Activated CD4-positive, alpha-beta memory T cell treated with anti-CD3 and anti-CD28 coated beads for 36 hours (primary cell): ENCODE data around the gene PCNX1. TPM values are rescaled to one million over a fixed set of nuclear protein-coding genes. Genes with fewer than 3 reads are reported as not detected.
A peak's percentile ranks its signal among the peaks of the same experiment; 100 is the strongest.

Experiments
- CTCF ChIA-PET: fragments of 350-600 bp; sonication (Branson Sonifier 250); formaldehyde crosslinking; loops from one replicate; lab custom pipeline; 2021; ENCODE audit warnings: antibody characterized with exemption, inconsistent platforms; lab: Charles Lee
- POLR2A ChIA-PET: fragments of 350-600 bp; sonication (Branson Sonifier 250); formaldehyde crosslinking; loops from one replicate; lab custom pipeline; 2021; ENCODE audit warnings: antibody characterized with exemption; lab: Charles Lee
- DNase-seq: peaks from one replicate; pipeline ENCODE4 v3.0.0-alpha.2; 2020
- H3K27ac Mint-ChIP-seq: one replicate; pipeline ENCODE4 v1.8.0; 2021; ENCODE audit warnings: mixed read lengths
- H3K27me3 Mint-ChIP-seq: one replicate; pipeline ENCODE4 v1.8.0; 2021; ENCODE audit warnings: mixed read lengths
- H3K36me3 Mint-ChIP-seq: one replicate; pipeline ENCODE4 v1.8.0; 2021; ENCODE audit warnings: mixed read lengths
- H3K4me1 Mint-ChIP-seq: one replicate; pipeline ENCODE4 v1.8.0; 2021; ENCODE audit warnings: low read depth, mixed read lengths
- H3K4me3 Mint-ChIP-seq: one replicate; pipeline ENCODE4 v1.8.0; 2021; ENCODE audit warnings: mild to moderate bottlenecking, mixed read lengths
- H3K9me3 Mint-ChIP-seq: one replicate; pipeline ENCODE4 v1.8.0; 2021; ENCODE audit warnings: mixed read lengths
- intact Hi-C: fragments of 100-400 bp; cut with micrococcal nuclease; formaldehyde crosslinking; loops from one replicate; pipeline ENCODE4 v1.15.1; 2023
- total RNA-seq, 2 experiments: library from RNA; stranded (reverse); gene quantifications; one replicate each; pipeline ENCODE4 v1.2.3, GENCODE V29; 2021

The PCNX1 gene
- total RNA-seq, 2 experiments from 2014 or later = 39.2 to 44.4 TPM

DNA sequence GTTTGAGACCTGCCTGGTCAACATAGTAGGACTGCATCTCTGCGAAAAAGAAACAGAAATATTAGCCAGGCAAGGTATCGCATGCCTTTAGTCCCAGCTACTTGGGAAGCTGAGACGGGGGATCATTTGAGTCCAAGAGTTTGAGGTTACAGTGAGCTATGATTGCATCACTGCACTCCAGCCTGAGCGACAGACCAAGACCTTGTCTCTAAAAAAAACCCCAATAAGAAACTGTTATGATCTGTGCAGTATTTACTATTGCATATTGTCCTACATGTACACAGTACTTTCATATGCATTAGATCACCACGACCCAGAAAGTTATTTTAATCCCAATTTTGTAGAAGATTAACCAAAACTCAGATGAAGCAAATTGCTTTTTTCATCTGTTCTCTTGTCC lies 187.5 kb downstream of the PCNX1 start:
- CTCF ChIA-PET = interaction anchor here (2.2 kb wide), 1 partner anchor 10 kb away, joined by 9 read pairs; no protein-coding TSS in a partner anchor
- Mint-ChIP-seq H3K27ac (no peak overlapping the region), H3K27me3 (no peaks in the 10 kb centered on the region), H3K4me3 (no peak overlapping the region), H3K9me3 (peaks cover 8% of the 10 kb centered on the region), H3K4me1 (peaks cover 8% of the 10 kb centered on the region), H3K36me3 (peaks cover 56% of the 10 kb centered on the region)
- intact Hi-C loops = no loop called here
- POLR2A ChIA-PET = no interaction called here
- no peak for DNase-seq

GRCh38 chr14:71096947-71097346 lies 189.7 kb downstream of the PCNX1 start:
- Mint-ChIP-seq H3K27ac (no peak overlapping the region), H3K4me1 (peaks cover 8% of the 10 kb centered on the region), H3K27me3 (no peaks in the 10 kb centered on the region), H3K36me3 (peaks cover 43% of the 10 kb centered on the region), H3K4me3 (no peak overlapping the region), H3K9me3 (peaks cover 8% of the 10 kb centered on the region)
- CTCF ChIA-PET = interaction anchor here (1.0 to 1.5 kb wide), 2 partner anchors 61 to 657 kb away, joined by 3 read pairs; no protein-coding TSS in a partner anchor
- DNase-seq = no peak
- intact Hi-C loops = no loop called here
- POLR2A ChIA-PET = no interaction called here

GRCh38 chr14:71103662-71104484 lies 196.6 kb downstream of the PCNX1 start:
- Mint-ChIP-seq H3K36me3 (peaks cover 24% of the 10 kb centered on the region), H3K4me3 (no peak overlapping the region), H3K4me1 (peaks cover 13% of the 10 kb centered on the region), H3K27ac (no peak overlapping the region), H3K9me3 (no peaks in the 10 kb centered on the region), H3K27me3 (no peaks in the 10 kb centered on the region)
- intact Hi-C loops = no loop called here
- ChIA-PET CTCF (interaction anchor here (0.6 to 4.0 kb wide), 29 partner anchors 9 to 678 kb away, joined by 3 to 47 read pairs (median 4); no protein-coding TSS in a partner anchor), POLR2A (no interaction called here)
- no peak for DNase-seq

DNA sequence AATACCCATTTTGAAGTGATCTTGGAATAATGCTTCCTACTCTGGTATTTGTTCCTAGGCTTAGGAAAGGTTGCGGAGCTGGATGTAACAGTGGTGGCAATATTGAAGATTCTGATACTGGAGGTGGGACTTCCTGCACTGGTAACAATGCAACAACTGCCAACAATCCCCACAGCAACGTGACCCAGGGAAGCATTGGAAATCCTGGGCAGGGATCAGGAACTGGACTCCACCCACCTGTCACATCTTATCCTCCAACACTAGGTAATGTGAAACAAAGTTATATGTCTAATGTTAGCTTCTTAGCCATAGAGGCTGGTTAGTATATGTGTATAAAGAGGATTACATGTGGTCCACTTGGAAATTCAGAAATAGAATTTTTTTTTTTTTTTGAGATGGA lies 197.9 kb downstream of the PCNX1 start:
- H3K27ac Mint-ChIP-seq = no peak overlapping the region
- no peak overlapping the region for H3K4me3 Mint-ChIP-seq
- no peaks in the 10 kb centered on the region for H3K27me3 Mint-ChIP-seq
- no peaks in the 10 kb centered on the region for H3K9me3 Mint-ChIP-seq
- peaks cover 11% of the 10 kb centered on the region for H3K4me1 Mint-ChIP-seq
- POLR2A ChIA-PET = interaction anchor here (0.6 kb wide), 1 partner anchor 10 kb away, joined by 3 read pairs; no protein-coding TSS in a partner anchor
- DNase-seq = no peak
- intact Hi-C loops = no loop called here
- CTCF ChIA-PET = interaction anchor here (0.7 to 4.0 kb wide), 14 partner anchors 8 to 677 kb away, joined by 3 to 47 read pairs (median 6); no protein-coding TSS in a partner anchor
- peaks cover 31% of the 10 kb centered on the region for H3K36me3 Mint-ChIP-seq

DNA sequence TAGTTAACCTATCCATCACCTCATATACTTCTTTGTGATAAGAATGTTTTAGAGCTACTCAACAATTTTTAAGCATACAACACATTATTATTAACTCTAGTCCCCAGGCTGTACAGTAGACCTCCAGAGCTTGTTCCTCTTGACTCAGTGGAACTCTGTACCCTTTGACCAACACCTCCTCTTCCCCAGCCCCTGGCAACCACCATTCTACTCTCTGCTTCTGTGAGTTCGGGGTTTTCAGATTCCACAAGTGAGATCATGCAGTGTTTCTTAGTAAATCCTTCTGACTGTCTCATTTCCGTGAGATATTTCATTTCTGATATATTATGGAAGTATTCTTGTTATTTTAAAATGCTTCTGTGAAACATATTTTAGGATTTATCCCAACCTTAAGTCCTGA lies 200.7 kb downstream of the PCNX1 start:
- intact Hi-C loops = no loop called here
- H3K9me3 Mint-ChIP-seq = no peaks in the 10 kb centered on the region
- peak overlapping the region; percentile 19 for H3K27ac Mint-ChIP-seq
- no peak for DNase-seq
- peaks cover 11% of the 10 kb centered on the region for H3K4me1 Mint-ChIP-seq
- no peak overlapping the region for H3K4me3 Mint-ChIP-seq
- ChIA-PET POLR2A (no interaction called here), CTCF (interaction anchor here (1.4 kb wide), 1 partner anchor 645 kb away, joined by 7 read pairs; no protein-coding TSS in a partner anchor)
- H3K36me3 Mint-ChIP-seq = peaks cover 31% of the 10 kb centered on the region
- H3K27me3 Mint-ChIP-seq = no peaks in the 10 kb centered on the region

DNA sequence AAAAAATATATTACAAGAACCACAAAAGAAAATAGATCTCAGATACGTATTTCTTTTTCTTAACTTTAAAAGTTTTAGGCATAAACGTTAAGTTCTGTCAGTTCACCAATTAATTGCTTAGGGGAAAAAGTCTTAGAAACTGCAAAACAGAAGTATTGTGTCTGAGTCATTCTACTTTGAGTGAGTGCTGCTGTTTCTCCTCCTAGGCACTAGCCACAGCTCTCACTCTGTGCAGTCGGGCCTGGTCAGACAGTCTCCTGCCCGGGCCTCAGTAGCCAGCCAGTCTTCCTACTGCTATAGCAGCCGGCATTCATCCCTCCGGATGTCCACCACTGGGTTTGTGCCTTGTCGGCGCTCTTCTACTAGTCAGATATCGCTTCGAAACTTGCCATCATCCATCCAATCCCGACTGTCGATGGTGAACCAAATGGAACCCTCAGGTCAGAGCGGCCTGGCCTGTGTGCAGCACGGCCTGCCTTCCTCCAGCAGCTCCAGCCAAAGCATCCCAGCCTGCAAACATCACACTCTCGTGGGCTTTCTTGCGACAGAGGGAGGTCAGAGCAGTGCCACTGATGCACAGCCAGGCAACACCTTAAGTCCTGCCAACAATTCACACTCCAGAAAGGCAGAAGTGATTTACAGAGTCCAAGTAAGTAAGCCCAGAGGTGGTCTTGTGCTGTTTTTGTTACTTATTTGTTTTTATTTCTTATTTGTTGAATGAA lies 201.3 kb downstream of the PCNX1 start:
- POLR2A ChIA-PET = no interaction called here
- H3K36me3 Mint-ChIP-seq = peaks cover 30% of the 10 kb centered on the region
- no peaks in the 10 kb centered on the region for H3K27me3 Mint-ChIP-seq
- H3K4me3 Mint-ChIP-seq = no peak overlapping the region
- intact Hi-C loops = no loop called here
- H3K9me3 Mint-ChIP-seq = no peaks in the 10 kb centered on the region
- H3K4me1 Mint-ChIP-seq = peaks cover 11% of the 10 kb centered on the region
- DNase-seq = no peak
- CTCF ChIA-PET = interaction anchor here (1.4 kb wide), 1 partner anchor 644 kb away, joined by 7 read pairs; no protein-coding TSS in a partner anchor
- H3K27ac Mint-ChIP-seq = peak overlapping the region; percentile 58

DNA sequence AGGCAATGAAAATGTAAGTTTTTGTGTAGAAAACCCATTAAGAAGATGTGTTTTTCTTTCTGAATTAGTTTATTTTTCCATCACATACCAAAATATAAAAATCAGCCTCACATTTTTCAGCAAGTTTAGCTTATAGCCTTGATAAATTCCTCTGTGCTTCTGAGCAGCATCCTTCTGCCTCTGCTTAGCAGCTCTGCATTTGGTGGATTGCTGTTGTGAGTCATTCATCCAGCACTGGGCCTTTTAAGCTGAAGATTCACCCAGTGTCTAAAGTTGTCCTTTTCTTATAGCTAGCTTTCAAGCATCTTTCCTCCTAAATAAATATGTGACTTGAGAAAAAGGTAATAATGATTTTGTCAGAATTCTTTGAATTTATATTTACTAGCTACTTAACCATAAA lies 206.1 kb downstream of the PCNX1 start:
- Mint-ChIP-seq H3K4me1 (peaks cover 14% of the 10 kb centered on the region), H3K36me3 (peaks cover 24% of the 10 kb centered on the region), H3K4me3 (no peak overlapping the region), H3K27ac (no peak overlapping the region), H3K27me3 (no peaks in the 10 kb centered on the region), H3K9me3 (no peaks in the 10 kb centered on the region)
- POLR2A ChIA-PET = no interaction called here
- no peak for DNase-seq
- CTCF ChIA-PET = interaction anchor here (1.2 kb wide), 2 partner anchors 8 to 10 kb away, joined by 5 to 7 read pairs; no protein-coding TSS in a partner anchor
- intact Hi-C loops = loop anchor here (10.0 kb wide), 1 partner anchor 211 kb away; the partner anchor contains the start of gene SIPA1L1

DNA sequence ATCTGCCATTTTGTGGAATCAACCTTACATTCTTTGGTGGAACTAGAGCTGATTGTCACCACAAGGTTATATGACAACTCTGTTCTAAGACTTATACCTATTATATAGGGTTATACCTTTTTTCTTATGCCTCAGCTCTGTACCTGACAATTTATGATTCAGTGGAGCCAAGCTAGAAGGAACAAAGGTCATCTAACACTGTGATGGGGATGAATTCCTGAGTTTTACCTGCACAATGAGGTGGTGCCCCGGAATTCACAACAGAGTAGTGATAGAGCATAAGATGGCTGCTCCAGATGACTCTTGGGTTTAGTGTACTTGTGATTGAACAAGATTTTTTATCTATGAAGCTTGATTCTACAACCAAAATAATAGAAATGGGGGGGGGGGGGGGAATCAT lies 207.3 kb downstream of the PCNX1 start:
- POLR2A ChIA-PET = no interaction called here
- no peak for DNase-seq
- CTCF ChIA-PET = interaction anchor here (0.7 to 2.0 kb wide), 3 partner anchors 10 to 13 kb away, joined by 3 to 6 read pairs (median 4); no protein-coding TSS in a partner anchor
- H3K27me3 Mint-ChIP-seq = no peaks in the 10 kb centered on the region
- H3K4me1 Mint-ChIP-seq = peaks cover 19% of the 10 kb centered on the region
- peaks cover 15% of the 10 kb centered on the region for H3K36me3 Mint-ChIP-seq
- H3K4me3 Mint-ChIP-seq = no peak overlapping the region
- H3K27ac Mint-ChIP-seq = no peak overlapping the region
- H3K9me3 Mint-ChIP-seq = no peaks in the 10 kb centered on the region
- intact Hi-C loops = loop anchor here (10.0 kb wide), 1 partner anchor 210 kb away; the partner anchor contains the start of gene SIPA1L1

DNA sequence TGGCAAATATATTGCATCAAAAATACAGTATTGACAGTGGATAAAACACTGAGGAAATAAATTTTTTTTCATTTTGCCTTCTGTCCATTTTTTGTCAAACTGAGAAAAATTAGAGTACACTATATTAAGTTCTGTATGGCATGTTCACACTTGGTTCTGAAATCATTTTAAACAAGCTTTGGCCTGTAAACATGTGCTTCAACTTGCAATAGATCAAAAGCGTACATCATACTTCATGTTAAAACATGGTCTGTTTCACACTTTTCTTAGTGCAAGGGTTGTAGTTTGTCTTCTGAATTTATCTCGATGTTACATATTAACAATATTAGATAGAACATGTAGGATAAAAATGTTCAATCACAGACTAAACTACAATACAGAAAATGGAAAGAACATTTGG lies 208.0 kb downstream of the PCNX1 start:
- DNase-seq = no peak
- H3K9me3 Mint-ChIP-seq = no peaks in the 10 kb centered on the region
- H3K4me3 Mint-ChIP-seq = no peak overlapping the region
- no peak overlapping the region for H3K27ac Mint-ChIP-seq
- intact Hi-C loops = loop anchor here (10.0 kb wide), 1 partner anchor 209 kb away; the partner anchor contains the start of gene SIPA1L1
- peaks cover 24% of the 10 kb centered on the region for H3K4me1 Mint-ChIP-seq
- no peaks in the 10 kb centered on the region for H3K27me3 Mint-ChIP-seq
- H3K36me3 Mint-ChIP-seq = peaks cover 12% of the 10 kb centered on the region
- ChIA-PET CTCF (interaction anchor here (0.7 to 2.0 kb wide), 4 partner anchors 11 to 638 kb away, joined by 3 to 6 read pairs (median 4); no protein-coding TSS in a partner anchor), POLR2A (interaction anchor here (0.6 kb wide), 1 partner anchor 10 kb away, joined by 3 read pairs; no protein-coding TSS in a partner anchor)

DNA sequence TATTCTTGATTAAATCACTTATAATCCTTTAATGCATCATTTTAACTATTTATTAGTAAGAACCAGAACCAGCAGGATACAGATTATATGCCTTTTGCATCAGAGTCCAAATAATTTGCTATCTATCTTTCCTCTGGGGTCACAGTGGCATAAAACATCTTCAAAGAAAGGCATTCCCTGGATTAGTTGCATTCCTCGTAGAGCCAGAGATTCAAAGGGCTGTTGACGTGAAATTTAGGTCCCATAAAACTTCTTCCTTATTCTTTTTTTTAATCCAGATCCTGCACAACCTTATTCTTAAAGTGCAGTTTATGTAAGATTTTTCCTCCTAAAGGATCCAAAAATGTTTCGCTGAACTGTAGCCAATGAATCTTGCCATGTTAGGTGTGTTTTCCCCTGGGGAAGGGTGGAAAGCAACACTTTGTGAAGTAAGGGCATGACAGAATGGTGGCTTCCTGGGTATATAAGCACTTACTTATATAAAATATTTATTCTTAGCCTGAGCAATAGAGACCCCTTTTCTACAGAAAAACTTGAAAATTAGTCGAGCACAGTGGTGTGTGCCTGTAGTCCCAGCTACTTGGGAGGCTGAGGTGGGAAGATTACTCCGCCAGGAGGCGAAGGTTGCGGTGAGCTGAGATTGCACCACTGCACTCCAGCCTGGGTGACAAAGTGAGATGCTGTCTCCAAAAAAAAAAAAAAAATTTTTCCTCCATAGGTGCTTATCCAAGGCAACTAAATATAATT lies 208.7 kb downstream of the PCNX1 start:
- H3K36me3 Mint-ChIP-seq = peaks cover 8% of the 10 kb centered on the region
- CTCF ChIA-PET = interaction anchor here (0.8 to 2.0 kb wide), 2 partner anchors 11 to 637 kb away, joined by 3 to 6 read pairs; no protein-coding TSS in a partner anchor
- no peaks in the 10 kb centered on the region for H3K27me3 Mint-ChIP-seq
- H3K9me3 Mint-ChIP-seq = no peaks in the 10 kb centered on the region
- H3K4me1 Mint-ChIP-seq = peaks cover 24% of the 10 kb centered on the region
- H3K27ac Mint-ChIP-seq = no peak overlapping the region
- intact Hi-C loops = loop anchor here (10.0 kb wide), 1 partner anchor 209 kb away; the partner anchor contains the start of gene SIPA1L1
- no peak for DNase-seq
- no peak overlapping the region for H3K4me3 Mint-ChIP-seq
- POLR2A ChIA-PET = no interaction called here

- no peaks in the 10 kb centered on the region for H3K9me3 Mint-ChIP-seq
- DNase-seq = no peak
- intact Hi-C loops = loop anchor here (10.0 kb wide), 1 partner anchor 208 kb away; the partner anchor contains the start of gene SIPA1L1
- no peak overlapping the region for H3K27ac Mint-ChIP-seq
- CTCF ChIA-PET = no interaction called here
- no peak overlapping the region for H3K4me3 Mint-ChIP-seq
- POLR2A ChIA-PET = no interaction called here
- peaks cover 24% of the 10 kb centered on the region for H3K4me1 Mint-ChIP-seq
- H3K27me3 Mint-ChIP-seq = no peaks in the 10 kb centered on the region
- peaks cover 8% of the 10 kb centered on the region for H3K36me3 Mint-ChIP-seq
Observed at GRCh38 chr14:71116568-71117122, 209.4 kb downstream of the PCNX1 start.
